HG03457 (cell line): ENCODE measurements around the gene MKNK1.

Experiments used
- ATAC-seq: cut with Tn5 transposase; IDR thresholded peaks from one replicate; pipeline ENCODE4 v1.9.1; 2021; ENCODE audit warnings: moderate number of reproducible peaks; ENCODE audit not compliant: unreplicated experiment

Gene MKNK1

DNA sequence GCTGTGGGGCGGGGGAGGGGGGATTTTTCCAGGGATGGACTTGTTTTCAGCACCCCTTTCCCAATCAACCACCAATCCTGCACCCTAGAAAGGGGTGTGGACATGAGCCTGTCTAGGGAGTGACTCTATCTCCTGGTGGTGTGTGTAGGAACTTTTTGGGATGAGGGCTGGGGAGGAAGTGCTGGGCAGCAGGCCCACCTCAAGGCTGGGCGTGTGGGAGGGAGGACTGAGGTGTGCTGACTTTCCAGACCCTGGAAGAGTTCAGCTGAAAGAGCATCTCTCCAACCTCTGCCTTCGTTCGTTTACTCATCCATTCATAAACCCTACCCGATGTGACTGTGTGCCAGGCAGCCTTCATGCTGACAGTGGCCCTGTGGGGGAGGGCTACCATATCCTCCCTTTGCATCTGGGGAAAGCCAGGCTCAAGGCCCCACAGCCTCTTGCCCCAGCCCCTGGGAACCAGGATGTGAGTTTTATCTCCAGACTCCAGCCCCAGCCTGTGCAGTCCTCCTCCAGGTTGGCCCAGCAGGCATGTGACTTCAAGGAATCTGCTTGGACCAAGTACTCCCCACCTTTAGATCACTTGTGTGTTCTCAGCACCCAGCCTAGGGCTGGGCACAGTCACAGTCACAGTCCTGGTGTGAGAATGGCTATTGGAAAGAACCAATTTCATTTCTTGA, 59.4 kb downstream of the MKNK1 start:
- ATAC-seq: no peak

DNA sequence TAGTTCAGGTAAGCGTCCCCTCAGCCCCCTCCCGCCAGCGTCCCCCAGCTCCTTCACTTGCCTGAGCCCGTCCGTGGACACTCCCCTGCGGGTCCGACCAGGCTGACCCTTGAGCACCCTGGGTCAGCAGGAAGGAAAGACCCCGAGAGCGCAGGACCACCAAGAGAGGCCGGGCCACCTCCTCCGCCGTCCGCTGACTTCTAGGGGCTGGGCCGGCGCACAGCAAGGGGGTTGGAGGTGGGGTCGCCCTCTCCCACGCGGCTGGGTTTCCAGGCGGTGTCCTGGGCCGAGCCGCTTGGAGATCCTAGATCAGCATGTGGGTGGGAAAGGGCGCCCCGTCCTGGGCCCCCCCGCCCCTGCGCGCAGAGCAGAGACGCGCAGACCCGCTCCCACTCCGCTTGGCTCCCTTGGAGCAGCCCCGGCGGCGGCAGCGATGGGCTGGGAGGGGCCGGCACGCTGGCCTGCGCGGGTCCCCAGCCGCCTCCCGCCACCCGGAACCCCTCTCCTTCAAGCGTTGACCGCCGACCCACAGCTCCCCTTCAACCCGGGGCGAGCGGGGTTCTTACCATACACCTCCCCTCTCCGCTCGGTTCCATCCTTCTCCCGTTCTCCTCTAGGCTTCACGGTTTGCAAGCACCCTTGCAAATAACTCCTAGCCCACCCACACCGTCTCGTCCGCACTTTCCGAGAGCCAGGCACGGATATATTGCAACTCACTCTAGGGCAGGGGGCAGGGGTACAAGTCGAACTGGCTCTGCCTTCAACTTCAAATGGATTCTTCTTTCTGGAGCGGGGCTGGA, 60.1 kb downstream of the MKNK1 start:
- no peak for ATAC-seq

DNA sequence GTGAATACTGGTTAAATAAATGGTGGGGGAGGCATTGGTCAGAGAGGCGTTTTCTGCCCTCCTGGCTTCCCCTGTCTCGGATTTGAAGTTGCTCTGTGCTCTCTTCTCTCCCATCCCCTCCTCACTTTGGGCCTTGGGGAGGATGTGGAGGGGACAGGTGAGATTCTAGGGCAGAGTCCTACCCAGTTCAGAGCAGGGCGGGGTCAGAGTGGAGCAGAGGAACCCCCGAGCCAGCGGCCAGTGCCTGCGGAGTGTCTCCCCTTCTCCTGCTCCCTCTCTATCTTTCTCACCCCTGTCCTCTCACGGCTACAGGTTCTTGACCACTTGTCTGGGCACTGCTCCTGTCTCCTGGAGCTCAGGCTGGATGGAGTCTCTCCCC, 60.7 kb downstream of the MKNK1 start:
- ATAC-seq: no peak

DNA sequence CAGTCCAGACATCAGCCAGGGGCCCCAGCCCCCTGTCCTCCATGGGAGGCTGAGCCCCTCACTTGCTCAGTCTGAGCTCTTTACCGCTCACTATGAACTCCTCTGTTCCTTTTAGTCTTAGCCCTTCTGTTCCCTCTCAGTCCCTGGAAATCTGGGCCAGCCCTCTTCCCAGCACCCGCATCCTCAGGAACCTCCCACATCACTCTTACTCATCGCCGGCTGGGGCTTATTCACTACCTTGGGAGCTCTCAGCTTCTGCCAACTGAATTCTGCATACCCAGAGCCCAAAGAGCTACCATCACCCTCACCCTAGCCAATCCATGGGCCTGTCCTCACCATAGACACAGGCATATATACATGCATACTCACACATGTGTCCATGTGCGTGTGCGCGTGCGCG, 64.1 kb downstream of the MKNK1 start:
- no peak for ATAC-seq

DNA sequence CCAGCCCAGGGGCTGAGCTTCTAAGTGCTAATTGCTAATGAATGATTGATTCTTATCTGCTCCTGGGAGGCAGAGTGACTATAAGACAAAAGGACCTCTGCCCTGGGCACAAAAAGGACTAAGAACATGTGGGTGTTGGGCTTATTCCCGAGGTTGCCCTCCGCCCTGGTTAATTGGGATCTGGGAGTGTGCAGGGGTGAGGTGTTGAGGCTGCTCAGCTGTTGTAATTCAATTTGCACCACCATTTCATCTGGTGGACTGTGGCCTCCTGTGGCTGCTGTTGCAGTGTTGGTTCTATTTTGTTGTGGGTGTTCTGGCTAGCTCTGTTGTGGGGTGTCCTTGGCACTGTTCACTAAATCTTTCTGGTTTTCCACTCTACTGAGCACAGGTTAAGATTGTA, 65.9 kb downstream of the MKNK1 start:
- no peak for ATAC-seq

DNA sequence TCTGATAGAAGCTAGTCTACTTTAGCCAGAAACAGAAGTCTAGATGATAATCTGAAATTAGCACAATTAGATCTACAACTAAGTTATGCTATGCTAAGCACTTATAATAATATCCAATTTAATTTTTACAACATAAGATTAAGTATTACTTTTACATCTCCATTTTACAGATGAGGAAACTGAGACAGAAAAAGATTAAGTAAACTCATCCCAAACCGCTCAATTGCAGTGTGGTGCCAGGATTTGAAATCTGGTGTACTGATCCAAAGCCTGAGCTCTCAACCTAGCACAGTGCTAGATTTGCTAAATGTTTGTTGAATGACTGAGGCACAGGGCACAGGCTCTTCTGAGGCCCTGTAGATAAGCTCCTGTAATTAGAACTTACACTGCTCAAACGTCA, 66.4 kb downstream of the MKNK1 start:
- ATAC-seq: no peak

DNA sequence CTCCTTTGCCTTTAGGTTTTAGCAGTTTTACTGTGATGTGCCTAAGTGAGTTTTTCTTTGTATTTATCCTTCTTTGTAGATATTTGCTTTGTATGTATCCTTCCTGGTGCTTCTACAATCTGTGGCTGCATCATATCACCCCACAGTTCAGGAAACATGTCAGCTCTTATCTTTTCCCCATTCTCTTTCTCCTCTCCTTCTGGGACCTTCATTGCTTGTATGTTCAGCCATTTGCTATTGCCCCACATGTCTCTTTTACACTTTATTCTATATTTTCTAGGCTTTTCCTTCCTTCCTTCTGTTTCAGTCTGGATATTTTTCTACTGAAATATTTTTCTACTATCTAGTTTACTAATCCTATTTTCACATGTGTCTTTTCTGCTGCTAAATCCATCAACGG, 67.5 kb downstream of the MKNK1 start:
- no peak for ATAC-seq

DNA sequence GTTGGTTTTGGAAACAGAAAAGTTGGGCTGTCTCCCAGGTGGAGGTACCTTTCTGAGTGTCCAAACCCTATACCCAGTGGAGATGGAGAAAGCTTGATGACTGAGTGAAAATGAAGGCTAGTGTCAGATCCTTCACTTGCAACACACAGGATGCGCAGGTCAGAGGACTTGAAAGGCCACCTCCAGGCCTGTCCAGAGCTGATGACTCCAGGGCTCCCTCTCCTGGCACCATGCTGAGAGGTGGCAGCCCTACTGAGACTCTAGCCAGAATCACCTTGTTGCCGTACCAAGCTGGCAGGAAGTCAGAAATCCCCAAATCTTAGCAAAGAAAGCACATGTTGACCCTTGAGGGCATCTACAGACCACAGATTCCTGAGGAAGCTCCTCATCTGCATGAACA, 69.0 kb downstream of the MKNK1 start:
- no peak for ATAC-seq

DNA sequence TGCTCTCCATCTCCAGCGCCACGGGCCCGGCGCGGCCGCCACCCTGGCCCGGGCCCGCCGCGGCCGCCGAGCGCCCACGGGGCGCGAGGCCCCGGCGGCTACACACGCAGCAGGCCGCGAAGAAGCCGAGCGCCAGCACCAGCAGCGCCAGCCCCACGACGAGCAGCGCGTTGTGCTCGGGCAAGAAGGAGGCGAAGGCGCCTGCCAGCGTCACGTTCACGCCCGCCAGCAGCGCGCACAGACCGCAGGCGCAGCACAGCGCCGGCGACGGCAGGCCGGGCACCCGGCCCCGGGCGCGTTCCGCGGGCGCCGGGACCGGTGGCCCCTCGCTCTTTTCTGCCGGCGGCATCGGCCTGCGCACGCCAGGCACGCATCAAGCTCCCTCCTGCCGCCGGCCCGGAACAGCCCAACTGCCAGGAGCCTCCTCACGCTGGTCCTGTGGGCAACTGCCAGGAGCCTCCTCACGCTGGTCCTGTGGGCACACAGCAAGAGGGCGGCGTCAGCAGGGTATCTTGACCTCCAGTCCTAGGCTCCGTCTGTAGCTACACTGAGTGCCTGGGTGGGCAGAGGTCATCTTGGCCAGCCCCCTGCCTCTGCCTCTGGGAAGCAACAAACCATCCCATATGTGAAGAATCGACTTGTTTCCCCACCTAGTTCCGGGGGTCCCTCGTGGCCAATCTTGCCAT, 70.7 kb downstream of the MKNK1 start:
- no peak for ATAC-seq

DNA sequence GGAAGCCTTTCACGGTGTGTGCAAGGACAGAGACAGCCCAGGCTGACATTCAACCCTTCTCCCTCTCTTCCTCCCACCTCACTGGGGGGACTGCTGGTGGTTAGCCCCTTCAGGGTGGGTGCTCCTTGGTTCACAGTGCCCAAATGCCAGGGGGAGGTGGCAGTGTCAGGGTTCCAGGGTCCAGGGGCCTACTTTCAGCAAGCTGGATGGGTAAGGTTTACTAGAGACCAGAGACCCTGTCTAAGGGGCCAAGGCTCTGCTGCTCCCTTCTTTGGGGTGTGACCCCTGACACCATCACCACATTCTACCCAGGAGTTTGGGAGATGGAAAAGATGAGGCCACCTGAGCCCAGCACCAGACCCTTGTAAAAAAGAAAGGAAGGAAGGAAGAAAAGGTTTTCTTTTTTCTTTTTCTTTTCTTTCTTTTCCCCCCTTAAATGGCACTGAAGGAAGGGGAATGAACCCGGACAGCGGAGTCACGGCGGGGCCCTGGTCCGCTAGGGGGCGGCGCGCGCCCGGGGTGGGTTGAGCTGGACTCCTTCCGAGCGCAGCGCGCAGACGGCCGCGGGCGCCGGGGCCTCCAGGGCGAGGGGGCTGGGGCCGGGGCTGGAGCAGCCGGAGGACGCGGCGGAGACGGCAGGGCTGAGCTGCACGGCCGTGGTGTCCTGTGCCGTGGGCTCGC, 71.4 kb downstream of the MKNK1 start:
- ATAC-seq: no peak

DNA sequence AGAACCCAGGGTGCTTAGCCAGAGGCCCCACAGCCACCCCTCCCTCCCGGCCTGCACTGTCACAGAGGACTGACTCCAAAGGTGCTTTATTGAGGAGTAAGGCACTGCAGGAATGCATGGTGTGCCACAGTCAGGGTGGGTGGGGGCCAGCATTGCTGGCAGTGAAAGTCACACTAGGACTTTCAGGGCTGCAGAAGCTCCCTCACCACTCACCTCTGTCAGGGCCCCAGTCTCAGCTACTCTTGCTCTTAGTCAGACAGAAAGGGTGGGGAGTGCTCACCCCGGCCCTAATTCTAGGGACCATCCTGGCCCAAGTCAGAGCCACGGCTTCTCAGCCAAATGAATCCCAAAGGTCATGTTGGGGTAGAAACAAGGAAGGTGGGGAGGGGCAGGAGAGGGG, 72.0 kb downstream of the MKNK1 start:
- no peak for ATAC-seq

DNA sequence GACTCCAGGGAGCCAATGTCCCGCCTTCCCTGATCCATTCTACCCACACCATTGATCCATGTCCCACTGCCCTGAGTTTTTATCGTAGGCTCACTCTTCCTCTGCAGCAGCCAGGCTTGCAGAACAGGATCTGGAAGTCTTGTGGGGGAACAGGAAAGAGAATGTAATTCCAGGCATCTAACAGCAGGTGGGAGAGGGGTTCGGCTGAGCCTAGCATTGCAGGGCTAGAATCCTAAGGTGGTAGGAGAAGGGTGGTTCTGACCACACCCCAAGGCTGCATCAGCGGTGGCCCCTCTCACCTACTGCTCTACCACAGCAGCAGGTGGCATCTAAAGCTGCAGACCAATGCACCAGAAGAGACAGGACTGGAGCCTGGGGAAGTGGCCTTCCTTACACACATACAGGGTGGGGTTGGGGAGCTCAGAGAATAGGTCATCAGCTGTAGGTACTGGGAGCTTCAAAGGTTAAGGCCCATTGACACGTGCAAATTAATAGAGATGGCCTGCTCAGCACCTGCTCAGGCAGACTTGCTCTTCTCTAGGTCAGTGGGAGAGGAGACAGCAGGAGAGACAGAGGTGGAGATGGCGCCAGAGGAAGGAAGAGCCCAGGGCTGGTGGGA, 73.2 kb downstream of the MKNK1 start:
- ATAC-seq: no peak

DNA sequence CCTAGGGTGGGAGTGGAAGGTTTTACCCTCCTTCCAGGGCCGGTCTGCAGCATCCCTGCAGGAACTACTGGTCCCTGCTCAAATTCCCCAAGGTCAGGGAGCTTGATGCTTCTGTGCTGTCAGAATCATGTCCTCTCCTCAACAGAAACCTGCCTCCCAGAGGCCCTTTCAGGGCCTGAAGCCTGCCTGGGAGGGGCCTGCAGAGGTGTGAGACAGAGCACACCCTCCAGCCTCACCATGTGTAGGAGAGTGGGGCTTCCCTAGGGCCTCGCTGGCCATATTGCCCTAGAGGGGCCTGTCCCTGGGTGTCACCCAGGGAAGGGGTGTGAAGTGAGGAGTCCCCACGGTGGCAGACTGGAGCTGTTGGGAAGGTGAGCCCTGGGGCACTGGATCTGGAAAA, 73.8 kb downstream of the MKNK1 start:
- ATAC-seq: no peak

DNA sequence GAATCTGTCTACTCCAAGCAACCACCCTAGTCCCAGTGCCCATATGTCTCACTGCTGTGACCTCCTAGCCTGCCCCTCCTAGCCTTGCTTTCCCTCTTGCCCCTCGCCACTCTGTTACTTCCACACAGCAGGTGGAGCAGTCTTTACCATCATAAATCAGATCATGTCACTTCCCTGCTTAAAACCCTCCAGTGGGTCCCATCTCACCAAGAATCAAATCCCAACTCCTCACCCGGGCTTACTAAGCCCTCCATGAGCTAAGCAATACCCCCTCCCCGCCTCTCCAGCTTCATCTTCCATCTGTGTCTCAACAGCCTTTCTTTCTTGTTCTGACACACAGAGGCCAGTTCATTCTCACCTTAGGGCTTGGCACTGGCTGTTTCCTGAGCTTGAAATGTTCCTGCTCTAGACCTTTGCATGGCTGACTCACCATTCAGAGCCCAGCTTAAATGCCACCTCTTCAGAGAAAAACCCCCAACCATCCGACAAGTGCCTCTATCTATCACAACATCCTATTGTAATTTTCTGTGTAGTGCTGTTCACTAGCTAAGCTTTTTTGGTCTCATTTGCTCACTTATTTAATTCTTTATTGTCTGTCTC, 74.9 kb downstream of the MKNK1 start:
- no peak for ATAC-seq

DNA sequence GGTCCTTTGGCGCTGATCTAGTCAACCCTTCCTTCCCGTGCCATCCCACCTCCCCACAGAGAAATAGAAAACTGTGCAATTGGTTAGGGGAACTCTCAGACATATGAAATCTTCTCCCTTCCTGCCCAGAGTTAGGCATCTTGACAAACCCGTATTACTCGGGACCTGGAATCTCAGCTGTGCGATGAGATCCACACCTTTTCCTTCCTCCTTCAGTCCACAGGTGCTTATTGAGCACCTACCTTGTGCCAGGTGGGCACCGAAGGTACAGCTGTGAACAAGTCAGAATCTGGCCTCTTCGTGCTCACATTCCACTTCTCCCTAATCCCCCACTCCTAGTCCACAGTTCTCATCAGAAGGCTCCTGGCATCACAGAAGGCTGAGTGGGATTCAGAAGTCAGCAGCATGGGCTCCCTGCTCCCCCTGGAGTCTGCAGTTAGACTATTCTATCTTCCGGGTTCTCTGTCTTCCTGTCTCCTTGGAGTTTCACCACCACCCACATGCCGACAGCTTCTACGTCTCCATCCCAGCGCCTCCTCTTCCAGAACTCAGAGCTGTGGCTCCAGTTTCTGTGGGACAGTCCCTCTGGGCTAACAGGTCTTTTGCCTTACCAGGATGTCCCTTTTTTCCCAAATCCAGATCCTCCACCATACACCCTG, 75.6 kb downstream of the MKNK1 start:
- no peak for ATAC-seq

DNA sequence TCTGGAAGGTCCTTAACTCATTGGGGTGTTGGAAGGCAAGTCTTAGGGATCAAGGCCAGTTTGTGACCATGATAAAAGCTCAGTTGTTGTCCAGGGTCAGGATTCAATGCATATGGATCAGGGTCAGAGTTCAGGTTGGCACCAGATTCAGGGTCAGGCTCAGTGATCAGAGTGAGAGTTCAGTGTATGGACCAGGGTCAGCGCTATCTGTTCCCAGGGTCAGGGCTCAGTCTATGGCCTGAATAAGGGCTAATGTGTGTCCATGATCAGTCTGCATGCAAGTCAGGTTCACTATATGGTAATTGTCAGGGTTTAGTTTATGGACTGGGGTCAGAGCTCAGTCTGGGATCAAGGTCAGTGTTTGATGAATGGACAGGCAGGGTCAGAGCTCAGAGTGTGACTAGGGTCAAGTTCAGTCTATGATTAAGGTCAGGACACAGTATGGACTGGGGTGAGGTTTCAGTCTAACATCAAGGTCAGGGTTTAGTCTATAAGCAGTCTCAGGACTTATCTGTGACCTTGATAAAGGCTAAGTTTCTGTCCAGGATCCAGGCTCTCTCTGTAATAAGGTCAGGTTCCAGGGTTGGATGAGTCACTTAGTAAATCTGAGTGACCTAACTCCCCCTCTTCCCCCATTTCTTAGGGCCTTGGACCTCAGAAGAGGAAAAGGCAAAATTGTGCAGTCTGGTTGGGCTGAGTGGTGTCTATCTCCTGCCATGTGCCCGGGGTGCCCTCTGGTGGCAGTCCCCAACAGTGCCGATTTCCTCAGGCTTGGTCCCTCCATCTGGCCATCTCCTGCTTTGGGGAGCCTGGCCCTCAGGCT, 76.4 kb downstream of the MKNK1 start:
- ATAC-seq: no peak

DNA sequence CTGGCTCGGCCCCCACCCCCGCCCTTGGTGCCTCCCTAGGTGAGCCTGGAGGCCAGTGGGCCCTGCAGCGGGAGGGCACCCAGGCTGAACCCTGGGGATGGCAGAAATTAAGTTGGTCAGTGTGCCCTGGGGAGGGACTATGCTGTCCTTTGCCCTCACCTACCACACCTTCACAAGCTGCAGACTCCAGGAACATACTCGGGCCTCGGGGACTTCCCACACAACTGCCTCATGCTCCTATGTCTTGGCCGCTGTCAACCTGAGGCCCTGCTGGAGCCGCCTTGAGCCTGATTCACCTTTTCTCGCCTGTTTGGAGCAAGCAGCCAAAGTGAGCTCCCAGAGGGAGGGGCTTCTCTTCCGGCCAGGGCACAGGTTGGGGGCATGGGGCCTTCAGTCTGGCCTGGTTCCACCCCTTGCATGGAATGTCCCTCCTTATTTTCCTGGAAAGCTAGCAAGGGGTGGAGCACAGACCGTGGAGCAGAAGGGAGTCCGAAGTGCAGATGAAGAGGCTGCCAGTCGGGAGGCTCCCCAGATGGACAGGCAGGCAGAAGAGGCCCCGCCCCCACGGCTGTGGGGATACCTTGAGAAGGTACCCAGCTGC, 77.3 kb downstream of the MKNK1 start:
- ATAC-seq: no peak

DNA sequence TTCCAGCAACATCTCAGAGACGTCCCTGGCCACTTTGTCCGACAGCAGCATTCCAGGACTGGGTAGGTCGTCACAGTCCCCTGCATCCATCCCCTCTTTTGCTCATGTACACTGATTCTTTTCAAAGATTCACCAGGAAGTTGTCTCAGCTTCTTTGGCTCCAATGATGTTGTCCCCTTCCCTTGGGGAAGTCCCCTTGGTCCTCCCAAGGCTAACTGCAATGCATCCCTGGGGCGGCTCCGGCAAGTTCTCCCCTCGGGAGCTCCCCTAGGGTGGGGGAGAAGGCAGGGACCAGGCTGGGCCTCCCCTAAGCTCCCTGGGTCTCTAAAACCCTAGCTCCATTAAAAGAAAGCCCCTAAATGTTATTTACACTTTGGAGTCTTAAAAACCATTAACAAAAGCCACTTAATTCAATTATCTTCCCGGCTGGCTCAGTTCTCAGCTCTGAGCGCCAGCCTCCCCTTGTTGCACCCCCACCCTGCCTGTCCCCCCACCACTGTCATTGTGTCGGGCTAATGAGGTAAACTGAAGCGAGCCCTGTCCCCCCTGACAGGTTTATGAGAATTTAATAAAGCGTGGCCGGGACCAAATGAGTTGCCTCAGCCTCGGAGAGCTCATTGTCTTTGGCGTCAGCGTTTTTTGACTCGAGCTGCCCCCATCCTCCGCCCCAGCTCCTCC, 77.9 kb downstream of the MKNK1 start:
- no peak for ATAC-seq
